Trophoblast cell (in vitro differentiated cells and primary cell): Measurements from ENCODE around the gene JKAMP.

Source experiments
- DNase-seq, 2 donors: peaks; one replicate each; pipeline ENCODE4 v3.0.0-alpha.2; 2016
- H2AFZ ChIP-seq: 2 replicates; pipeline ENCODE4 v1.6.1; 2013; ENCODE audit warnings: low read length, moderate library complexity, mild to moderate bottlenecking; ENCODE audit not compliant: insufficient read depth, poor library complexity
- H2AK5ac ChIP-seq: 2 replicates; pipeline ENCODE4 v1.6.1; 2013; ENCODE audit warnings: mild to moderate bottlenecking, low read length
- H2BK120ac ChIP-seq: 2 replicates; pipeline ENCODE4 v1.6.1; 2013; ENCODE audit warnings: low read length, mild to moderate bottlenecking, moderate library complexity; ENCODE audit not compliant: insufficient read depth, poor library complexity
- H2BK12ac ChIP-seq: 2 replicates; pipeline ENCODE4 v1.6.1; 2013; ENCODE audit warnings: mild to moderate bottlenecking, low read length, moderate library complexity
- H2BK5ac ChIP-seq: 2 replicates; pipeline ENCODE4 v1.6.1; 2013; ENCODE audit warnings: low read length, low read depth, moderate library complexity, mild to moderate bottlenecking; ENCODE audit not compliant: poor library complexity
- H3K14ac ChIP-seq: 2 replicates; pipeline ENCODE4 v1.6.1; 2013; ENCODE audit warnings: mild to moderate bottlenecking, low read length
- H3K18ac ChIP-seq: 2 replicates; pipeline ENCODE4 v1.6.1; 2013; ENCODE audit warnings: mild to moderate bottlenecking, low read length
- H3K23ac ChIP-seq: 2 replicates; pipeline ENCODE4 v1.6.1; 2013; ENCODE audit warnings: low read length
- H3K27ac ChIP-seq: 2 replicates; pipeline ENCODE4 v1.5.1; 2013; ENCODE audit warnings: low read depth, mild to moderate bottlenecking, inconsistent platforms, low read length, moderate library complexity
- H3K27me3 ChIP-seq: 2 replicates; pipeline ENCODE4 v1.6.1; 2013; ENCODE audit warnings: inconsistent platforms, mild to moderate bottlenecking, low read length, moderate library complexity; ENCODE audit not compliant: insufficient read depth
- H3K36me3 ChIP-seq, 2 experiments: 1 replicate in 1 of 2; 2 replicates in 1 of 2; pipeline ENCODE4 v1.6.1; 2013; ENCODE audit warnings: low read length in 2 of 2, mild to moderate bottlenecking in 2 of 2, moderate library complexity in 1 of 2; ENCODE audit not compliant: insufficient read depth in 2 of 2, control insufficient read depth in 1 of 2
- H3K4ac ChIP-seq: 2 replicates; pipeline ENCODE4 v1.6.1; 2013; ENCODE audit warnings: low read depth, mild to moderate bottlenecking, low read length, moderate library complexity
- H3K4me1 ChIP-seq, 2 experiments: 1 replicate in 1 of 2; 2 replicates in 1 of 2; pipeline ENCODE4 v1.6.1; 2013; ENCODE audit warnings: low read length in 2 of 2, mild to moderate bottlenecking in 2 of 2, moderate library complexity in 1 of 2; ENCODE audit not compliant: insufficient read depth in 2 of 2, control insufficient read depth in 1 of 2
- H3K4me2 ChIP-seq: 2 replicates; pipeline ENCODE4 v1.6.1; 2013; ENCODE audit warnings: inconsistent platforms, mild to moderate bottlenecking, low read length, moderate library complexity
- H3K4me3 ChIP-seq: 2 replicates; pipeline ENCODE4 v1.5.1; 2013; ENCODE audit warnings: mild to moderate bottlenecking, low read depth, low read length, inconsistent platforms
- H3K79me1 ChIP-seq: one replicate; pipeline ENCODE4 v1.6.1; 2013; ENCODE audit warnings: low read length
- H3K79me2 ChIP-seq: 2 replicates; pipeline ENCODE4 v1.6.1; 2013; ENCODE audit warnings: low read length, mild to moderate bottlenecking; ENCODE audit not compliant: control insufficient read depth, insufficient read depth, poor library complexity
- H3K9ac ChIP-seq: 2 replicates; pipeline ENCODE4 v1.6.1; 2013; ENCODE audit warnings: mild to moderate bottlenecking, low read length
- H3K9me3 ChIP-seq: 2 replicates; pipeline ENCODE4 v1.6.1; 2013; ENCODE audit warnings: low read depth, mild to moderate bottlenecking, control low read depth, inconsistent platforms, low read length; ENCODE audit not compliant: insufficient read depth
- H4K12ac ChIP-seq: 2 replicates; pipeline ENCODE4 v1.6.1; 2013; ENCODE audit warnings: low read depth, mild to moderate bottlenecking, low read length, moderate library complexity
- H4K8ac ChIP-seq: 2 replicates; pipeline ENCODE4 v1.6.1; 2013; ENCODE audit warnings: low read depth, mild to moderate bottlenecking, low read length, moderate library complexity
- H4K91ac ChIP-seq: one replicate; pipeline ENCODE4 v1.6.1; 2013; ENCODE audit warnings: low read depth, mild to moderate bottlenecking, low read length, moderate library complexity
- WGBS: extraction: QIAGEN DNeasy Blood & Tissue Kit; methylation state at CpG from one replicate; pipeline ENCODE4 v1.1.7; 2013; ENCODE audit warnings: missing lambda C conversion rate; ENCODE audit not compliant: insufficient read length, insufficient coverage; ENCODE audit errors: extremely low coverage; 5-methylcytosine and 5-hydroxymethylcytosine counted together

JKAMP gene

GRCh38 chr14:59503256-59503655 lies 18.9 kb downstream of the JKAMP start:
- Histone ChIP-seq H3K4me1 (peaks cover 0 to 2% of the 10 kb centered on the region in 2 experiments), H4K91ac (no peak overlapping the region), H2AK5ac (no peak overlapping the region), H2BK12ac (no peak overlapping the region), H3K9ac (no peak overlapping the region), H3K9me3 (no peaks in the 10 kb centered on the region), H2BK5ac (no peak overlapping the region), H4K12ac (no peak overlapping the region), H3K79me1 (no peaks in the 10 kb centered on the region), H3K27ac (no peak overlapping the region), H3K23ac (no peak overlapping the region), H3K27me3 (no peaks in the 10 kb centered on the region), H3K4me2 (no peak overlapping the region), H3K18ac (no peak overlapping the region), H2AFZ (no peak overlapping the region), H3K36me3 (peaks cover 0 to 2% of the 10 kb centered on the region in 2 experiments), H3K79me2 (no peaks in the 10 kb centered on the region), H3K4ac (no peak overlapping the region), H4K8ac (no peak overlapping the region), H3K14ac (no peak overlapping the region), H2BK120ac (no peak overlapping the region), H3K4me3 (no peak overlapping the region)
- no CpG with 5 or more reads among the region's 4 CpGs for WGBS
- DNase-seq, result no peak

GRCh38 chr14:59507063-59507751 lies 22.9 kb downstream of the JKAMP start:
- Histone ChIP-seq H2AK5ac (no peak overlapping the region), H4K91ac (no peak overlapping the region), H2BK12ac (no peak overlapping the region)

GRCh38 chr14:59507752-59508103 lies 23.4 kb downstream of the JKAMP start:
- H3K4me1 ChIP-seq, result peaks cover 0 to 2% of the 10 kb centered on the region in 2 experiments
- H3K79me1 ChIP-seq, result no peaks in the 10 kb centered on the region
- H2BK5ac ChIP-seq, result no peak overlapping the region
- H3K27ac ChIP-seq, result no peak overlapping the region
- H2BK12ac ChIP-seq, result no peak overlapping the region
- no peak overlapping the region for H3K4me2 ChIP-seq
- H4K91ac ChIP-seq, result no peak overlapping the region
- H3K4ac ChIP-seq, result no peak overlapping the region
- no peaks in the 10 kb centered on the region for H3K27me3 ChIP-seq
- H2BK120ac ChIP-seq, result no peak overlapping the region
- no peak overlapping the region for H3K14ac ChIP-seq
- H3K36me3 ChIP-seq, result peaks cover 0 to 2% of the 10 kb centered on the region in 2 experiments
- no peak overlapping the region for H3K4me3 ChIP-seq
- no peak overlapping the region for H4K8ac ChIP-seq
- no CpG with 5 or more reads among the region's 3 CpGs for WGBS
- no peak overlapping the region for H3K18ac ChIP-seq
- no peak overlapping the region for H3K23ac ChIP-seq
- no peak overlapping the region for H2AK5ac ChIP-seq
- no peaks in the 10 kb centered on the region for H3K9me3 ChIP-seq
- no peak overlapping the region for H2AFZ ChIP-seq
- DNase-seq, result peak; percentile 64 to 72
- no peak overlapping the region for H3K9ac ChIP-seq
- H4K12ac ChIP-seq, result no peak overlapping the region
- no peaks in the 10 kb centered on the region for H3K79me2 ChIP-seq

More at GRCh38 chr14:59507063-59507751, 22.9 kb downstream of the JKAMP start:
- Histone ChIP-seq H2BK120ac (no peak overlapping the region), H3K36me3 (peaks cover 0 to 2% of the 10 kb centered on the region in 2 experiments), H4K8ac (no peak overlapping the region), H3K79me2 (no peaks in the 10 kb centered on the region), H3K4me2 (no peak overlapping the region), H3K4me3 (no peak overlapping the region), H3K9me3 (no peaks in the 10 kb centered on the region), H3K23ac (no peak overlapping the region), H3K18ac (no peak overlapping the region), H3K27ac (no peak overlapping the region), H2AFZ (no peak overlapping the region), H2BK5ac (no peak overlapping the region), H4K12ac (no peak overlapping the region), H3K79me1 (no peaks in the 10 kb centered on the region), H3K4me1 (peaks cover 0 to 2% of the 10 kb centered on the region in 2 experiments), H3K9ac (no peak overlapping the region), H3K4ac (no peak overlapping the region), H3K27me3 (no peaks in the 10 kb centered on the region), H3K14ac (no peak overlapping the region)
- peak; percentile 69 for DNase-seq

GRCh38 chr14:59509101-59509500 lies 24.8 kb downstream of the JKAMP start:
- Histone ChIP-seq H3K14ac (no peak overlapping the region), H2BK120ac (no peak overlapping the region), H3K4ac (no peak overlapping the region), H3K18ac (no peak overlapping the region), H3K79me1 (no peaks in the 10 kb centered on the region), H3K4me1 (peaks cover 0 to 2% of the 10 kb centered on the region in 2 experiments), H4K91ac (no peak overlapping the region), H3K23ac (no peak overlapping the region), H2BK5ac (no peak overlapping the region), H4K12ac (no peak overlapping the region), H2BK12ac (no peak overlapping the region), H2AK5ac (no peak overlapping the region), H3K4me3 (no peak overlapping the region), H3K9me3 (no peaks in the 10 kb centered on the region), H3K4me2 (no peak overlapping the region), H3K9ac (no peak overlapping the region), H3K27me3 (no peaks in the 10 kb centered on the region), H4K8ac (no peak overlapping the region), H3K36me3 (no peaks in the 10 kb centered on the region), H3K79me2 (no peaks in the 10 kb centered on the region), H2AFZ (no peak overlapping the region), H3K27ac (no peak overlapping the region)
- DNase-seq, result no peak
- no CpG with 5 or more reads among the region's 3 CpGs for WGBS
